GM13976 (cell line): ENCODE results near the gene EEF1AKMT3.
A peak's percentile ranks its signal among the peaks of the same experiment; 100 is the strongest.
"Not testable (repeated sequence)": the region's sequence is repeated elsewhere in the genome, so short reads cannot be mapped to it uniquely, and the experiment has no call there.

ENCODE experiments used
- DNase-seq: peaks from one replicate; pipeline ENCODE4 v3.0.0; 2012; ENCODE audit warnings: low spot score
- in situ Hi-C: fragments of 300-500 bp; cut with MboI; formaldehyde crosslinking; loops from one replicate; pipeline ENCODE4 v1.12.0; 2022; ENCODE audit warnings: low sequenced_read_pairs, mixed read lengths, inconsistent platforms; ENCODE audit not compliant: unreplicated experiment
- TF ChIP-seq, protein P1 (sequence below): IDR thresholded peaks from 2 replicates; pipeline ENCODE4 v1.5.1; 2012; ENCODE audit warnings: borderline replicate concordance, mild to moderate bottlenecking; ENCODE audit not compliant: insufficient read depth; ENCODE audit errors: extremely low read depth, missing control alignments, control extremely low read depth

The EEF1AKMT3 gene

DNA sequence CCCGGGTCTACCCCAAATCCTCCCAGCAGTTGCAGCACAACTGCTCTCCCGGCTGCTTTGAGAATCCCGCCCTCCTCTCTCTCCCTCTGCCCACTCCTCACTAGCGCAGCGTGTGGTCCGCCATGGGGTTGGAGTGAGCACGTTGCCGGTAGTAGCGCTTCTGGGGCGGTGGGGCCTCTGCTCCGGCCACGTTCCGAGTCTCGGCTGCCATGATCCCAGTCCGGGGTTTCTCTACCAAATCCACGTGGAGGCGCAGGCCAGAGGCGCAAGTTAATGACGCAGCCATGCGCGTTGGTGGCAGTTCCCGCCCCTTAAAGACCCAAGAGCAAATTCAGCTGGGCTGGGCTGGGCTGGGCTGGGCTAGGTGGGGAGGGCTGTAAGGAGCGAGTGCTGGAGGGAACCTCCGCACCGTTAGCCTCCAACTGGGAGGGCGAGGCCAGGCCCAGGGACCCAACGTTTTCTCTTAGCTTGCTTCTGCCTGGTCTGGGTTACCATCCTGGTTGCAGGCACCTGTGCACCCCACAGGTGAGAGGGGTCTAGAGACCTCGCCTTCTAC lies 463 bp upstream of the EEF1AKMT3 start, which contains the start of gene METTL1:
TSS of gene METTL1 (minus strand) at position 233 of the 556 bp plus-strand sequence. CDS start at position 211, 22 bp downstream.
- peak; percentile 96 for DNase-seq
- TF ChIP-seq, protein P1, sequence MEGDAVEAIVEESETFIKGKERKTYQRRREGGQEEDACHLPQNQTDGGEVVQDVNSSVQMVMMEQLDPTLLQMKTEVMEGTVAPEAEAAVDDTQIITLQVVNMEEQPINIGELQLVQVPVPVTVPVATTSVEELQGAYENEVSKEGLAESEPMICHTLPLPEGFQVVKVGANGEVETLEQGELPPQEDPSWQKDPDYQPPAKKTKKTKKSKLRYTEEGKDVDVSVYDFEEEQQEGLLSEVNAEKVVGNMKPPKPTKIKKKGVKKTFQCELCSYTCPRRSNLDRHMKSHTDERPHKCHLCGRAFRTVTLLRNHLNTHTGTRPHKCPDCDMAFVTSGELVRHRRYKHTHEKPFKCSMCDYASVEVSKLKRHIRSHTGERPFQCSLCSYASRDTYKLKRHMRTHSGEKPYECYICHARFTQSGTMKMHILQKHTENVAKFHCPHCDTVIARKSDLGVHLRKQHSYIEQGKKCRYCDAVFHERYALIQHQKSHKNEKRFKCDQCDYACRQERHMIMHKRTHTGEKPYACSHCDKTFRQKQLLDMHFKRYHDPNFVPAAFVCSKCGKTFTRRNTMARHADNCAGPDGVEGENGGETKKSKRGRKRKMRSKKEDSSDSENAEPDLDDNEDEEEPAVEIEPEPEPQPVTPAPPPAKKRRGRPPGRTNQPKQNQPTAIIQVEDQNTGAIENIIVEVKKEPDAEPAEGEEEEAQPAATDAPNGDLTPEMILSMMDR, result no peak
- in situ Hi-C loops, result no loop called here

DNA sequence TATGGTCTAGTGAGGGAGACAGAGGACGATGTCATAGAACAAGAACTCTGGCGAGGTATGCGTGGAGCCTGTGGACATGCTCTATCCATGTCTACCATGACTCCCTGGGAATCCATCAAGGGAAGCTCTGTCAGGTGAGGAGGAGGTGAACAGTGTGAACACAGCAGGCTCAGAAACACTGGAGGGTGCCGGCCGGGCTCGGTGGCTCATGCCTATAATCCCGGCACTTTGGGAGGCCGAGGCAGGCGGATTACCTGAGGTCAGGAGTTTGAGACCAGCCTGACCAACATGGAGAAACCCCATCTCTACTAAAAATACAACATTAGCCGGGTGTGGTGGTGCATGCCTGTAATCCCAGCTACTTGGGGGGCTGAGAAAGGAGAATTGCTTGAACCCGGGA lies 2.2 kb downstream of the EEF1AKMT3 start:
- DNase-seq, in situ Hi-C loops: not testable (repeated sequence)

DNA sequence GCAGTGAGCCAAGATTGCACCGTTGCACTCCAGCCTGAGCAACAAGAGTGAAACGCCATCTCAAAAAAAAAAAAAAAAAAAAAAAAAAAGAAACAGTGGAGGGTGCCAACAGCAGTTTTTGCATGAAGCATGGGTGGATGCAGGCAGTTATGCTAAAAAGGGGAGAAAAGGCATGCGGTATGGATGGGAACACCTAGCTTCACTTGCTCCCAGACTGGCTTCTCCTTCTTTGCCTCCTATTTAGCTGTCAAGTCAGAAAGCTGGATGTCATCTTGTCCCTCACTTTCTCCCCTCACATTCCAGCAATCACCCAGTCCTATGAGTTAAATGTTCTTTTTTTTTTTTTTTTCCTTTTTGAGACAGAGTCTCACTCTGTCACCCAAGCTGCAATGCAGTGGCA lies 2.6 kb downstream of the EEF1AKMT3 start:
- in situ Hi-C loops, result no loop called here
- no peak for DNase-seq
- TF ChIP-seq, protein P1, result no peak

DNA sequence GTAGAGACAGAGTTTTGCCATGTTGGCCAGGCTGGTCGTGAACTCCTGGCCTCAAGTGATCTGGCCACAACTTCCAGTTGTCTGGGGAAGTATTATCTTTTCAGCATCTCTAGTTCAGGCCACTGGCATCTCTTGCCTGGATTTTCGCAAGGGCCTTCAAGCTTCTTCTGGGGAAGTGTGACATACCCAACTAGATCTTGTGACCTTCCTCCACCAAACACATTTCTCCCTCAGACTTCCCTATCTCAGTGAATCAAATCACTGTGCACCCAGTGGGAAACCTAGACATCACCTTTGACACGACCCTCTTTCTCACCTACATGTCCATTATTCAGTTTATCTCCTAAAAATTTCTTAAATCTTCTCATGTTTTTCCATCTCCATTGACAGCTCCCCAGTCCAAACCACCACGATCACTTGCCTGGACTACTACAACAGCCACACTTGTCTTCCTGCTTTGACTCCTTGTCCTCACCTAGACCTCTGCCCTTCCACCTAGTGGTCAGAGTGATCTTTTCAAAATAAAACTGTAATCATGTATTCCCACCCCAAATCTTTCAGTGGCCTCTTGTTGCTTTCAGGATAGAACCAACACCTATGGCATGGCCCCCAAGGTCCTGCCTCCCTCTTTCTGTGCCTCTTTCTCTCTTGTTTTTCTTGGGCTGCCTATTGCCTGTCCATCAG lies 3.3 kb downstream of the EEF1AKMT3 start:
- in situ Hi-C loops, result no loop called here
- DNase-seq, result no peak
- TF ChIP-seq, protein P1, result no peak

DNA sequence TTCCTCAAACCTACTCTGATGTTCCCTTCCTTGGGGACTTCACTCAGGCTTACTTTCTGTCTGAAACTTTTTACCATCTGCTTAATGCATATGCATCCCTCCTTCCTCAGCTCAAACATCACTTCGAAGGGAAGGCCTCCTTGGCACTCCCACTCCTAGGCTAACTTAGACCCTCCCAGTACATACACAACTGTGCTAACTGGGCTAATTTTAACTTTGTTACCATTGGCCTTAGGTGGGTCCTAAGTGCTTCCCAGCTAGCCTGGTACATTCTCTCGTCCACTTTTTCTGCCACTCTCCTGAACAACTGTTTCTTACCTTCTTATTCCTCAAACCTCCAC lies 3.8 kb downstream of the EEF1AKMT3 start:
- in situ Hi-C loops, result no loop called here
- TF ChIP-seq, protein P1, result no peak
- no peak for DNase-seq

DNA sequence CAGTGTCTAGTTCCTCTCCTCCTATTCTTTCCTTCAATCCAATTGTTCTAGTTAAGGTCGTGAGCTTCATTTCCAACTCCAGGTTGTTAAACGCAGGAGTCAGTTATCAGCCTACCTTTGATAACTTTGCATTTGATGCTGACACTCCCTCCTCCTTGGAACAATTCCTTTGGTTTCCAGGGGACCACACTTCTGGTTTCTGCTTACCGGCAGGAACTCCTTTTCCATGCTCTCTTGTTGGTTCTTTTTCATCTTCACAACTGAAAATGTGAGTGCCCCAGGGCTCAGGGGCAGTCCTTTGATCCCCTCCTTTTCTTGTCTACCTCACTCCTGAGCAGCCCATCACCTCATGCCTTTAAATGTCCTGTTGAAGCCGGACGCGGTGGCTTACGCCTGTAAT lies 5.0 kb downstream of the EEF1AKMT3 start:
- DNase-seq, result no peak
- TF ChIP-seq, protein P1, result no peak
- in situ Hi-C loops, result no loop called here

DNA sequence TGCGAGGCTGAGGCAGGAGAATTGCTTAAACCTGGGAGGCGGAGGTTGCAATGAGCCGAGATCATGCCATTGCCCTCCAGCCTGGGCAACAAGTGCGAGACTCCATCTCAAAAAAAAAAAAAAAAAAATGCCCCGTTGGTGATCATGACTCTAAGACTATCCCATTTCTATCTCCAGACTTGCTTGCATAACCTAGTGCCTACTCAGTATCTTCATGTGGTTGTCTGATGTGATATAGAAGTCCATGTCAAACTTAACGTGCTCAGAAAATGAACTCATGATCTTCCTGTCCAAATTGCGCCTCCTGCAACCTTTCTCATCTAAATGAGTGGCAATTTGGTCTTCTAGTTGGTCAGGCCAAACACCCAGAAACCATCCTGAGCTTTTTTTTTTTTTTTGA lies 5.5 kb downstream of the EEF1AKMT3 start:
- in situ Hi-C loops, result no loop called here
- DNase-seq, result no peak
- TF ChIP-seq, protein P1, result no peak
